ENCODE data around the gene ZNF761.
"Not testable (repeated sequence)": the region's sequence is repeated elsewhere in the genome, so short reads cannot be mapped to it uniquely, and the experiment has no call there.

The ZNF761 gene

GRCh38 chr19:53431399-53432087, at the start of gene ZNF761:
ZNF761 (plus strand) TSS chr19:53431984; CDS start chr19:53447269, 15,285 bp downstream.
- DNase-seq, result peak; percentile 92 to 96

GRCh38 chr19:53388168-53388567, 43.6 kb upstream of the ZNF761 start:
- DNase-seq, result no peak

- no peak for DNase-seq
Observed at GRCh38 chr19:53388904-53389303, 42.9 kb upstream of the ZNF761 start.

- no peak for DNase-seq
Observed at GRCh38 chr19:53389571-53389970, 42.2 kb upstream of the ZNF761 start.

GRCh38 chr19:53389978-53390377, 41.8 kb upstream of the ZNF761 start:
- DNase-seq, result no peak

- no peak for DNase-seq
Observed at GRCh38 chr19:53394522-53394973, 37.2 kb upstream of the ZNF761 start.

- peak; percentile 76 to 82 for DNase-seq
Observed at GRCh38 chr19:53394974-53395839, 36.6 kb upstream of the ZNF761 start, which contains the start of gene ZNF765. ZNF765 (plus strand) TSS chr19:53395149; CDS start chr19:53398016, 2,867 bp downstream.

GRCh38 chr19:53395840-53396524, 35.8 kb upstream of the ZNF761 start:
- DNase-seq, result not testable (repeated sequence)

- DNase-seq, result no peak
Observed at GRCh38 chr19:53396525-53396868, 35.3 kb upstream of the ZNF761 start.

GRCh38 chr19:53397918-53398317, 33.9 kb upstream of the ZNF761 start:
- not testable (repeated sequence) for DNase-seq

- DNase-seq, result no peak
Observed at GRCh38 chr19:53409505-53410204, 22.1 kb upstream of the ZNF761 start.

- DNase-seq, result not testable (repeated sequence)
Observed at GRCh38 chr19:53420520-53421315, 11.1 kb upstream of the ZNF761 start.

GRCh38 chr19:53422551-53422950, 9.2 kb upstream of the ZNF761 start:
- no peak for DNase-seq

- DNase-seq, result not testable (repeated sequence)
Observed at GRCh38 chr19:53423074-53423473, 8.7 kb upstream of the ZNF761 start.

- not testable (repeated sequence) for DNase-seq
Observed at GRCh38 chr19:53423680-53424079, 8.1 kb upstream of the ZNF761 start.

GRCh38 chr19:53424968-53425597, 6.7 kb upstream of the ZNF761 start:
- peak; percentile 24 to 33 for DNase-seq

- DNase-seq, result no peak
Observed at GRCh38 chr19:53432088-53432661, 391 bp downstream of the ZNF761 start.

GRCh38 chr19:53443809-53444208, 12.0 kb downstream of the ZNF761 start:
- not testable (repeated sequence) for DNase-seq

GRCh38 chr19:53447196-53447595, 15.4 kb downstream of the ZNF761 start:
- not testable (repeated sequence) for DNase-seq

GRCh38 chr19:53455828-53456227, 24.0 kb downstream of the ZNF761 start:
- no peak for DNase-seq
